HG03039 (cell line): ENCODE measurements around the gene CPXM2.

Experiments
- ATAC-seq: cut with Tn5 transposase; IDR thresholded peaks from one replicate; pipeline ENCODE4 v1.9.1; 2021; ENCODE audit warnings: mild to moderate bottlenecking, moderate library complexity; ENCODE audit not compliant: unreplicated experiment

CPXM2 gene

DNA sequence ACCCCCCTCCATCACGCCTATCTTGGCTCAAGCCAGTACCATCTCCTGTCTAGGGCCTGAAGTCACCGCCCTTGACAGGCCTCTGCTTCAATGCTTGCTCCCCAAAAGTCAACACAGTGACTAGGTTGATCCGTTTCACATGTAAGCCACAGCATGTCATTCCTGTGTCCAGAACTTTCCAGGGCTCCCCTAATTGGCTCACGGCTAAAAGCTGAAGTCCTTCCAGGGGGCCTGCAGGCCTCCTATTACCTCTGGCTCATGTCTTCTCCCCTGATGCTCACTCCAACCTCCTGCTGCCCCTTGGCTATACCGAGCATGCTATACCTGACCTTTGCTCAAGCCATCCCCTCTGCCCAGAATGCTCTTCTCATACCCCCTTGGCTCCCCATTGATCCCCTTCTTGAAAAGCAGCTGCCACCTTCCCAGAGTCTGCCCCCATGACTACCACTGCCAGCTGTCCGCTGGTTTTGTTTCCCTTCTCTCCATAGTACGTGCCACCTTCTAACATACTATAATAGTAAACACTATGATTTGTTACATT is 39.1 kb downstream of the CPXM2 start:
- ATAC-seq, result no peak

DNA sequence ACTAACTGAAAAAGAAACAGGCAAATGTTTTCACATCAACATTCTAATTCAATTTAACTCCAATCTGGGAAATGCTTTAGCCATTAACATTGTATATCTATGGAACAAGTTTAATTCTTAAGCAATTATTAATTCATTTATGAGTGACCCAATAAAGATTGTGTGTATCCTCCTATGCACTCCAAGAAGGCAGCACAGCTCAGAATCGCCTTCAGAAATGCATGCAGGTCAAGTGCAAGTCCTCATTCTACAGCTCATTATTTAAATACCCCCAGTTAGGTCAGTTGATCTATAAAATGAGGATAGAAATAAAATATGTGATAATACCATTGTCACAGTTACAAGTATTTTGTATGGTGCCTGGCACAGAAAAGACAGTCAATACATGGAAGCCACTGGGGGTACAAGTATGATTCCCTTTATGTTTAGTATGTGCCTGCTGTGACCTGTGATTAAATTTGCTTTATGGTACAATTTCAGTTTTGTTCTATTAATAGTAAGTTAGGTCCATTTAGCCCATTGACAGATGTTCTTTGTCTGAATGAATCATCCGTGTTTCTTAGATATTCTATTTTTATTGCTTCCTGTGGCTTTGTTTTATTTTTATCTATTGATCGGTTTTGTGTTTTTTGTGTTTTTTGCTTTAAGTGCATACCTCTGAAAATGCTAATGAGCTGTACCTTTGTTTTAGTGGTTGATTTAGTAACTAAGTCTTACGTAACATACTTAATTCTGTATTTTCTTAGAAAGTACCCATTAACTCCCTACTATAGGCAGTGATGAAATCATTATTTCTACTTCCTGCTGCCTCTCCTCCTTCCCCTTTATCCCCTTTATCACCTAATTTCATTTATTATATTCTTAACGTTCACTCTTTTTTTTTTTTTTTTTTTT is 42.8 kb downstream of the CPXM2 start:
- ATAC-seq, result no peak

GRCh38 chr10:123847686-123848432 is 43.7 kb downstream of the CPXM2 start:
- no peak for ATAC-seq

DNA sequence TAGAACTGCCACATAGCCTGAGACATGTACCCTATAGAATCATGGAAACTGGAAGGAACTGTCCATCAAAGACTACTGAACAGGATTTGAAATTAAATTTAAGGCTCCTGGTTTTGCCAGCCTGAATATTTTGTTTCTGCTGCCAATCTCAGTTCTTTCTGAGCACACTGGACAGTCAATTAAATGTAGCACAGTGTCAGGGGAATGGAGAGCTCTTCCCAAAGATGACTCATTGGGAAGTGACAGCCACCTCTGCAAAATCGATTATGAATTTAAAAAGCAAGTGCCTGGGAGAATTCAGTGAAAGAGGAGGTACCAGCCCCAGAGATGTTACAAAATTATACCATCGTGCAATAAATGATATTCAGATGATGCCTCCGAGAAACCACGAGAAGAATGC is 47.8 kb downstream of the CPXM2 start:
- no peak for ATAC-seq

DNA sequence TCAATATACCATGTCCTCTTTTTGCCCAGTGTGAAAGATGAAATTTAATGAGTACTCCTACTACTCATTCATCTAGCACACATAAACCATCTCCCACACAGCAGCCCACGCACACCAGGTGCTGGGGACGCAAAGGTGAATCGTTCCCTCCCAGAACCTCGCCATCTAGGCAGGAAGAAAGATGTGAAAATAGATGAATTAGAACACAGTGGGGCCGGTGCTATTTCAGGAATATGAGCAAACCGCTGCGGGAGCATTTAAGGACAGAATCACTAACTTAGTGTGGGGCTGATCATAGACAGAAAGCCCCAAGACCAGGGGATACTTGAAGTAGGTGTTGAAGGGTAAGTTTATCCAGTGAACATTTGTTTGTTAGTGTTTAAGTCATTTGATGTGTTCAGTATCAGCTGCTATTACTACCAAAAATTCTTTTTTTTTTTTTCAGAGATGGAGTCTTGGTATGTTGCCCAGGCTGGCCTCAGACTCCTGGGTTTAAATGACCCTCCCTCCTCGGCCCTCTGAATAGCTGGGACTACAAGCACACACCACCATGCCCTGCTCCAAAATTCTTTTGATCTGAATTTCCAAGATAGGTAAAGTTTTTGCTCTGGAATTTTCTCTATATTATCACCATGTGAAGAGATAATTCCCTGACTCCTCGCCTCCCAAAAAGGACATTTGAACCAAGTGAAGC is 48.8 kb downstream of the CPXM2 start:
- ATAC-seq, result no peak

DNA sequence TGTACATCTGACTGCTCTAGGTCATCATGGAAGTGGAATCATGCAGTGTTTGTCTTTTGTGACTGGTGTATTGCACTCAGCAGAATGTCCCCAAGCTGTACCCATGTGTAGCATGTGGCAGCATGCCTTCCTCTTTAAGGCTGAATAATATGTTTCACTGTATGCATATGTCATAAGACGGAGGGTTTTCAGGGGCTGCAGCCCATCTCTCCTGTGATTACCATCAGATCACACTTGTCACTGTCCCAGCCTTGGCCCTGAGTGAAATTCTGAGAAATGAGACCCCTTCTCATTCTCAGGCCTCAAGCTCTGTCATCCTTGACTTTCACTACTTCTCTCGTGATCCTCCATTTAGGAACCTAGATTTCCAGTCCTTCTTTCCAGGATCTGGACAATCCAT is 50.0 kb downstream of the CPXM2 start:
- no peak for ATAC-seq

- no peak for ATAC-seq
These were observed 50.5 kb downstream of the CPXM2 start for GRCh38 chr10:123841115-123841514.

DNA sequence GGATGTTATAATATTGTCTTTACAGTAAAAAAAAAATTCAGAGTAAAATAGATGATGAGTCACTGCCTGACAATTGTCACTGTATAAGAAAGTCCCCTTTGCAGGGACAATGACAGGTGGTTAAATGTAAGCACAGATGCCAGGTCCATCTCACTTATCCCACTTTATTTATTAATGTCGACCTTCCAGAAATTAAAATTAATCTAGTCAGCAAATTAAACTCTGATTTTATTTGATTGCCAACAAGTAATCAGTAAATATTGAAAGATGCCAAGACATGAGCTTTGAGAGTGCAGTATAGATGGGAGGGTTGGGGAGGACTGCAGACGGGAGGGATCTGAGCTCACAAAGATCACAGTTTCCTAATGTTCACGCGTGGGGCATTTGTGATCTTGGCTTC is 50.9 kb downstream of the CPXM2 start:
- ATAC-seq, result no peak

GRCh38 chr10:123838596-123839310 is 52.9 kb downstream of the CPXM2 start:
- ATAC-seq, result no peak

GRCh38 chr10:123837756-123838155 is 53.9 kb downstream of the CPXM2 start:
- no peak for ATAC-seq

GRCh38 chr10:123836418-123837145 is 55.0 kb downstream of the CPXM2 start:
- no peak for ATAC-seq

DNA sequence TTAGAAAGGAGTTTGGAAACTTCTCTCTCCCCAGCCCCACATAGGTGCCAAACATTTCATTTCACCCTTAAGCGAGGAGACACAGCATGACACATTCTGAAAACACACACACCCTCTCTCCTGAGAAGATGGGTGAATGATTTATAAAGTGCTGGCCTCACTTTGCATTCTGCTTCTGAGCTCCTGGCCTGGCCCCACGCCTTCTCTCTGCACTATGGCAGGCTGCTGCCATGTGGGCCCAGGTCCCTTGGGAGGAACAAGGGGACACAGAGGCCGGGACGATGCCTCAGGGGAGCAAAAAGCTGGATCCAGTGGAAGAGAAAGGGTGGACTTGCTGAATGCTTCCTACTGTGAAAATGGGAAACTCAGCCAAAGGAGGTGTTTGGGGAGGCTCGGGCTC is 56.0 kb downstream of the CPXM2 start:
- ATAC-seq, result no peak

- ATAC-seq, result no peak
These were observed 58.3 kb downstream of the CPXM2 start for GRCh38 chr10:123833170-123833850.

GRCh38 chr10:123831259-123831658 is 60.3 kb downstream of the CPXM2 start:
- no peak for ATAC-seq

GRCh38 chr10:123821136-123821535 is 70.5 kb downstream of the CPXM2 start:
- ATAC-seq, result no peak

DNA sequence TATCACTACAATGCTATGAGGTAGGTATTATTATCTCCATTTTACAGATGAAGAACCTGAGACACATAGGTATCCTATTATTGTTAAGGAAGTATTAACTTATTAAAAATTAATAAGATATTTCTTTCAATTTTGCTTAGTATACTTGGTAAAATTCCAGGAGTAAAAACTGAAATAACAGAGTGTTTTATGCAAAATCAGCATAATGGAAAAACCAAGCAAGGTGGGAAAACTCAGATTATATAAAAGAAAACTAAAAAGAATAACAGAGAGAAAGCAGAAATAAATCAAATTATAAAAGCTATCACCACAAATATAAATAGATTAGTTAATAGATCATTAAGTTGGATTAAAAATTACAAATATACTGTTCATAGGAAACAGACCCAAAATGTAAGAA is 82.0 kb downstream of the CPXM2 start:
- ATAC-seq, result no peak

DNA sequence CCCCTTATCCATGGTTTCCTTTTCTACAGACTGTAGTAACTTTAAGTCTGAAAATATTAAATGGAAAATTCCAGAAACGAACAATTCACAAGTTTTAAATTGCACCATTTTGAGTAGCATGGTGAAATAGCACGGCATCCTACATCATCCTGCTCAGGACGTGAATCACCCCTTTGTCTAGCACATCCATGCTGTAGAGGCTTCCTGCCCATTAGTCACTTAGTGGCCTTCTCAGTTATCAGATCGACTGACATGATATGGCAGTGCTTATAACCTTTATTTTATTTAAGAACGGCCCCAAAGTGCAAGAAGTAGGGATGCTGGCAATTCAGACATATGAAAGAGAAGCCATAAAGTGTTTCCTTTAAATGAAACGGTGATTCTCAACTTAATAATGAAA is 82.7 kb downstream of the CPXM2 start:
- ATAC-seq, result no peak

- ATAC-seq, result no peak
These were observed 83.3 kb downstream of the CPXM2 start for GRCh38 chr10:123808286-123808685.

- no peak for ATAC-seq
These were observed 84.1 kb downstream of the CPXM2 start for GRCh38 chr10:123807444-123808035.
